Panc1 (cell line): Measurements from ENCODE around the gene CBX8. TPM values are rescaled to one million over a fixed set of nuclear protein-coding genes. Genes with fewer than 3 reads are reported as not detected.

Experiments used
- ATAC-seq: fragments of 200-7000 bp; cut with Tn5 transposase; 2 replicates; pipeline ENCODE4 v1.9.1; 2020; ENCODE audit warnings: mild to moderate bottlenecking, moderate library complexity
- BruUV-seq: library from RNA; stranded (reverse); fragments of 400-500 nt; replicated peaks from 2 replicates; lab custom pipeline; 2021; lab: Mats Ljungman, UMichigan
- CTCF ChIA-PET: fragments of 300-600 bp; sonication (Branson Sonifier 250); formaldehyde crosslinking; loops from one replicate; lab custom pipeline; 2022; ENCODE audit warnings: antibody characterized with exemption; lab: Charles Lee
- POLR2A ChIA-PET: fragments of 300-600 bp; sonication (Branson Sonifier 250); formaldehyde crosslinking; loops from one replicate; lab custom pipeline; 2022; ENCODE audit warnings: antibody characterized with exemption; lab: Charles Lee
- DNase-seq: peaks from one replicate; pipeline ENCODE4 v3.0.0-alpha.2; 2010; ENCODE audit warnings: low read depth, low spot score
- H3K27ac ChIP-seq: 2 replicates; pipeline ENCODE4 v1.5.1; 2011; ENCODE audit warnings: mild to moderate bottlenecking, low read length, inconsistent platforms
- H3K27me3 ChIP-seq: fragments of 200-500 bp; sonication (Bioruptor generic); 2 replicates; pipeline ENCODE4 v1.6.0; 2014; ENCODE audit warnings: low read length, inconsistent platforms; ENCODE audit not compliant: control insufficient read depth, insufficient read depth
- H3K36me3 ChIP-seq: fragments of 200-500 bp; sonication (Bioruptor generic); 2 replicates; pipeline ENCODE4 v1.5.1; 2014; ENCODE audit warnings: inconsistent platforms, mild to moderate bottlenecking, low read length, moderate library complexity; ENCODE audit not compliant: control insufficient read depth, insufficient read depth
- H3K4me1 ChIP-seq: 2 replicates; pipeline ENCODE4 v1.5.1; 2011; ENCODE audit warnings: inconsistent platforms, mild to moderate bottlenecking, low read length, moderate library complexity; ENCODE audit not compliant: control insufficient read depth, insufficient read depth
- H3K4me3 ChIP-seq, 2 experiments: 2 replicates each; pipeline ENCODE4 v1.5.1; 2011 to 2012; ENCODE audit warnings: low read depth in 2 of 2, low read length in 2 of 2, mild to moderate bottlenecking in 2 of 2, inconsistent platforms in 1 of 2, moderate library complexity in 1 of 2
- H3K9me3 ChIP-seq: fragments of 200-500 bp; sonication (Bioruptor generic); 2 replicates; pipeline ENCODE4 v1.5.1; 2014; ENCODE audit warnings: low read depth, mild to moderate bottlenecking, inconsistent platforms, low read length, moderate library complexity; ENCODE audit not compliant: control insufficient read depth, insufficient read depth
- CTCF ChIP-seq: fragments of 450-650 bp; IDR thresholded peaks from 2 replicates; pipeline ENCODE4 v1.5.1; 2017; ENCODE audit warnings: mild to moderate bottlenecking
- POLR2AphosphoS5 ChIP-seq: IDR thresholded peaks from 2 replicates; pipeline ENCODE4 v1.6.1; 2012; ENCODE audit warnings: mild to moderate bottlenecking, low read depth, low read length, moderate library complexity
- REST ChIP-seq, 2 experiments: IDR thresholded peaks; 2 replicates each; pipeline ENCODE4 v1.6.1; 2011 to 2012; ENCODE audit warnings: low read depth in 2 of 2, control low read depth in 1 of 2, low read length in 1 of 2, mild to moderate bottlenecking in 1 of 2, moderate library complexity in 1 of 2; ENCODE audit not compliant: insufficient read depth in 1 of 2
- SIN3A ChIP-seq: IDR thresholded peaks from 2 replicates; pipeline ENCODE4 v1.6.1; 2012; ENCODE audit warnings: low read depth, mild to moderate bottlenecking, low read length, moderate library complexity, borderline replicate concordance; ENCODE audit not compliant: insufficient read depth
- TCF7L2 ChIP-seq: IDR thresholded peaks from 2 replicates; pipeline ENCODE4 v1.6.1; 2011; ENCODE audit warnings: mild to moderate bottlenecking, low read depth, low read length, inconsistent platforms
- in situ Hi-C: cut with HindIII; loops from 2 replicates; pipeline ENCODE4 v1.10.0; 2016; ENCODE audit warnings: low sequenced_read_pairs, low pct_unique_long_range_greater_than_20kb
- intact Hi-C: fragments of 100-400 bp; cut with micrococcal nuclease; formaldehyde crosslinking; loops from one replicate; pipeline ENCODE4 v1.10.0; 2022; ENCODE audit not compliant: unreplicated experiment
- total RNA-seq: library from RNA; stranded (reverse); gene quantifications from one replicate; pipeline ENCODE4 v1.2.1, GENCODE V29; 2021; ENCODE audit not compliant: unreplicated experiment

Gene CBX8
- total RNA-seq, 1 experiment from 2014 or later = 15.3 TPM

GRCh38 chr17:79835470-79835899 is 38.6 kb upstream of the CBX8 start:
- Histone ChIP-seq H3K4me3 (no peak overlapping the region), H3K4me1 (peaks cover 50% of the 10 kb centered on the region), H3K9me3 (no peaks in the 10 kb centered on the region), H3K36me3 (peaks cover 9% of the 10 kb centered on the region), H3K27me3 (no peaks in the 10 kb centered on the region), H3K27ac (peak overlapping the region; percentile 75)
- ATAC-seq (no peak), DNase-seq (no peak)
- in situ Hi-C loops = no loop called here
- TF ChIP-seq CTCF (no peak), POLR2AphosphoS5 (no peak), SIN3A (no peak), REST (IDR thresholded peaks at IDR 0.05; ENCODE audit: insufficient read depth in 1 of 2, low read depth in 2 of 2, low read length in 1 of 2) (no peak), TCF7L2 (no peak)
- ChIA-PET CTCF (interaction anchor here (0.6 to 1.3 kb wide), 13 partner anchors 9 to 135 kb away, joined by 3 to 9 read pairs (median 4); partner anchors contain the start of gene CBX8), POLR2A (interaction anchor here (1.3 kb wide), 2 partner anchors 17 to 27 kb away, joined by 3 to 8 read pairs; no protein-coding TSS in a partner anchor)
- intact Hi-C loops = loop anchor here (1.0 to 10.0 kb wide), 3 partner anchors 25 to 152 kb away; no protein-coding TSS in a partner anchor
- BruUV-seq = no TSS peak

GRCh38 chr17:79834565-79835469 is 37.9 kb upstream of the CBX8 start:
- no peak for DNase-seq
- no peaks in the 10 kb centered on the region for H3K27me3 ChIP-seq
- POLR2A ChIA-PET = interaction anchor here (0.5 to 1.3 kb wide), 3 partner anchors 17 to 444 kb away, joined by 3 to 9 read pairs (median 8); no protein-coding TSS in a partner anchor
- H3K4me1 ChIP-seq = peaks cover 57% of the 10 kb centered on the region
- H3K27ac ChIP-seq = peak overlapping the region; percentile 44; the same call in 1 of the 2 replicates
- no TSS peak for BruUV-seq
- in situ Hi-C loops = no loop called here
- intact Hi-C loops = loop anchor here (1.0 to 10.0 kb wide), 3 partner anchors 25 to 152 kb away; no protein-coding TSS in a partner anchor
- no peak for ATAC-seq
- peaks cover 9% of the 10 kb centered on the region for H3K36me3 ChIP-seq
- TF ChIP-seq POLR2AphosphoS5 (no peak), CTCF (peak; percentile 99)
- H3K9me3 ChIP-seq = no peaks in the 10 kb centered on the region
- CTCF ChIA-PET = interaction anchor here (0.6 to 1.3 kb wide), 10 partner anchors 23 to 89 kb away, joined by 3 to 12 read pairs (median 4); partner anchors contain the start of gene CBX8
- H3K4me3 ChIP-seq = no peak overlapping the region
